SK-N-SH (cell line): ENCODE measurements around the gene COL25A1. TPM values are rescaled to one million over a fixed set of nuclear protein-coding genes. Genes with fewer than 3 reads are reported as not detected.

ENCODE experiments used
- CTCF ChIA-PET: fragments of 300-600, 350-600 bp; formaldehyde crosslinking; extraction: SDS; loops from one replicate; lab custom pipeline; 2021; lab: Yijun Ruan, JAX
- POLR2A ChIA-PET: fragments of 350-600 bp; sonication (Branson Sonifier 250); formaldehyde crosslinking; extraction: SDS; loops from one replicate; lab custom pipeline; 2020; ENCODE audit warnings: antibody characterized with exemption, inconsistent platforms; lab: Yijun Ruan, JAX
- DNase-seq: peaks from one replicate; pipeline ENCODE4 v3.0.0; 2012
- H2AFZ ChIP-seq: fragments of 200-600 bp; sonication (generic); 2 replicates; pipeline ENCODE4 v1.8.1; 2016; ENCODE audit warnings: antibody characterized with exemption, mild to moderate bottlenecking, low read depth
- H3F3A ChIP-seq: fragments of 200-600 bp; sonication (generic); replicated peaks from 2 replicates; pipeline ENCODE3; 2016; ENCODE audit warnings: antibody characterized with exemption, mild to moderate bottlenecking; ENCODE audit not compliant: insufficient read depth
- H3K27ac ChIP-seq, 2 experiments: fragments of 200-500 bp in 1 of 2; fragments of 200-600 bp in 1 of 2; sonication (Bioruptor generic) in 1 of 2; sonication (generic), shearing (Covaris generic) in 1 of 2; 2 replicates each; pipeline versions ENCODE4 v1.5.1 to v1.6.1; 2014 to 2016; ENCODE audit warnings: low read depth in 2 of 2, inconsistent platforms in 1 of 2, low read length in 1 of 2, mild to moderate bottlenecking in 1 of 2, mixed read lengths in 1 of 2
- H3K27me3 ChIP-seq: fragments of 200-600 bp; sonication (generic), shearing (Covaris generic); 2 replicates; pipeline ENCODE4 v1.6.1; 2016; ENCODE audit warnings: mixed run types; ENCODE audit not compliant: insufficient read depth
- H3K36me3 ChIP-seq, 2 experiments: fragments of 200-500 bp in 1 of 2; fragments of 200-600 bp in 1 of 2; sonication (Bioruptor generic) in 1 of 2; sonication (generic) in 1 of 2; replicated peaks in 1 of 2; 2 replicates each; pipeline versions ENCODE3 to v1.5.1; 2014 to 2016; ENCODE audit warnings: low read length in 1 of 2, mild to moderate bottlenecking in 1 of 2; ENCODE audit not compliant: insufficient read depth in 2 of 2, control insufficient read depth in 1 of 2
- H3K4me1 ChIP-seq, 2 experiments: fragments of 200-500 bp in 1 of 2; fragments of 200-600 bp in 1 of 2; sonication (Bioruptor generic) in 1 of 2; sonication (generic), shearing (Covaris generic) in 1 of 2; 2 replicates each; pipeline versions ENCODE4 v1.5.1 to v1.6.1; 2014 to 2016; ENCODE audit warnings: low read depth in 1 of 2, low read length in 1 of 2, mixed run types in 1 of 2; ENCODE audit not compliant: insufficient read depth in 2 of 2, control insufficient read depth in 1 of 2
- H3K4me2 ChIP-seq: fragments of 200-600 bp; sonication (generic), shearing (Covaris generic); 2 replicates; pipeline ENCODE4 v1.6.1; 2017; ENCODE audit warnings: mixed run types
- H3K4me3 ChIP-seq, 2 experiments: fragments of 200-500 bp in 1 of 2; fragments of 200-600 bp in 1 of 2; sonication (Bioruptor generic) in 1 of 2; sonication (generic), shearing (Covaris generic) in 1 of 2; 2 replicates each; pipeline versions ENCODE4 v1.5.1 to v1.8.1; 2014 to 2016; ENCODE audit warnings: low read depth in 2 of 2, inconsistent platforms in 1 of 2, low read length in 1 of 2, mild to moderate bottlenecking in 1 of 2, mixed read lengths in 1 of 2, moderate library complexity in 1 of 2
- H3K79me2 ChIP-seq: fragments of 200-600 bp; sonication (generic); 2 replicates; pipeline ENCODE4 v1.8.1; 2017; ENCODE audit warnings: mild to moderate bottlenecking; ENCODE audit not compliant: insufficient read depth
- H3K9ac ChIP-seq: fragments of 200-600 bp; sonication (generic); 2 replicates; pipeline ENCODE4 v1.6.1; 2017; ENCODE audit warnings: mixed run types
- H3K9me2 ChIP-seq: fragments of 200-600 bp; sonication (generic); 2 replicates; pipeline ENCODE4 v1.6.1; 2017; ENCODE audit warnings: mixed run types
- H3K9me3 ChIP-seq: fragments of 200-600 bp; sonication (generic); 2 replicates; pipeline ENCODE4 v1.6.1; 2017; ENCODE audit warnings: mixed run types, mild to moderate bottlenecking, moderate library complexity
- H4K20me1 ChIP-seq: fragments of 200-600 bp; sonication (generic); 2 replicates; pipeline ENCODE4 v1.6.1; 2017; ENCODE audit warnings: mild to moderate bottlenecking, mixed run types; ENCODE audit not compliant: insufficient read depth
- CHD2 ChIP-seq: fragments of 150-350 bp; IDR thresholded peaks from 2 replicates; pipeline ENCODE4 v1.6.1; 2018; ENCODE audit warnings: low read length; ENCODE audit not compliant: partially characterized antibody
- CTCF ChIP-seq: fragments of 200-600 bp; sonication (generic); IDR thresholded peaks from 2 replicates; pipeline ENCODE4 v1.6.1; 2017; ENCODE audit warnings: antibody characterized with exemption, mild to moderate bottlenecking, moderate library complexity
- EZH2phosphoT487 ChIP-seq: fragments of 200-600 bp; sonication (generic); IDR thresholded peaks from 2 replicates; pipeline ENCODE4 v1.6.1; 2017; ENCODE audit warnings: low read depth, mixed run types, mild to moderate bottlenecking, antibody characterized with exemption, moderate library complexity, borderline replicate concordance
- IRF3 ChIP-seq: fragments of 150-350 bp; IDR thresholded peaks from 2 replicates; pipeline ENCODE4 v1.6.1; 2016; ENCODE audit warnings: mild to moderate bottlenecking, low read depth, low read length
- MEF2A ChIP-seq: IDR thresholded peaks from 2 replicates; pipeline ENCODE4 v1.4.0; 2012; ENCODE audit warnings: low read depth, borderline replicate concordance
- MXI1 ChIP-seq: IDR thresholded peaks from 2 replicates; pipeline ENCODE4 v1.6.1; 2012; ENCODE audit warnings: mild to moderate bottlenecking, low read depth, low read length, improper control_type of control experiment
- NFIC ChIP-seq: IDR thresholded peaks from 2 replicates; pipeline ENCODE4 v1.4.0; 2012; ENCODE audit warnings: borderline replicate concordance
- RCOR1 ChIP-seq: fragments of 150-350 bp; IDR thresholded peaks from 2 replicates; pipeline ENCODE4 v1.6.1; 2017; ENCODE audit warnings: antibody characterized with exemption, low read length
- RFX5 ChIP-seq: IDR thresholded peaks from 2 replicates; pipeline ENCODE4 v1.6.1; 2012; ENCODE audit warnings: mild to moderate bottlenecking, improper control_type of control experiment, low read length
- SIN3A ChIP-seq: IDR thresholded peaks from 2 replicates; pipeline ENCODE4 v1.6.1; 2012; ENCODE audit warnings: low read depth, mild to moderate bottlenecking, low read length, moderate library complexity, borderline replicate concordance
- SMC3 ChIP-seq: IDR thresholded peaks from 2 replicates; pipeline ENCODE4 v1.6.1; 2012; ENCODE audit warnings: low read depth, low read length, improper control_type of control experiment
- TCF12 ChIP-seq: IDR thresholded peaks from 2 replicates; pipeline ENCODE4 v1.4.0; 2012
- USF1 ChIP-seq: IDR thresholded peaks from 2 replicates; pipeline ENCODE4 v1.4.0; 2012; ENCODE audit warnings: low read depth, borderline replicate concordance
- USF2 ChIP-seq: fragments of 150-350 bp; IDR thresholded peaks from 2 replicates; pipeline ENCODE4 v1.6.1; 2017; ENCODE audit warnings: antibody characterized with exemption, low read length, low read depth, borderline replicate concordance
- WGBS: methylation state at CpG from one replicate; pipeline ENCODE4 v1.1.6; 2017; ENCODE audit warnings: low lambda C conversion rate; 5-methylcytosine and 5-hydroxymethylcytosine counted together
- polyA plus RNA-seq, 3 experiments: library from polyadenylated mRNA; depleted of rRNA; stranded (reverse); fragments of >200 nt; gene quantifications; 2 replicates each; pipeline ENCODE4 v1.2.3, GENCODE V29; 2012

COL25A1 gene
- polyA plus RNA-seq, 1 of the 3 experiments (the other 2 are of a cell fraction): not detected

GRCh38 chr4:109114501-109114900, 188.0 kb downstream of the COL25A1 start:
- TF ChIP-seq SMC3: no peak
- no peak for TF ChIP-seq NFIC
- POLR2A ChIA-PET: no interaction called here

DNA sequence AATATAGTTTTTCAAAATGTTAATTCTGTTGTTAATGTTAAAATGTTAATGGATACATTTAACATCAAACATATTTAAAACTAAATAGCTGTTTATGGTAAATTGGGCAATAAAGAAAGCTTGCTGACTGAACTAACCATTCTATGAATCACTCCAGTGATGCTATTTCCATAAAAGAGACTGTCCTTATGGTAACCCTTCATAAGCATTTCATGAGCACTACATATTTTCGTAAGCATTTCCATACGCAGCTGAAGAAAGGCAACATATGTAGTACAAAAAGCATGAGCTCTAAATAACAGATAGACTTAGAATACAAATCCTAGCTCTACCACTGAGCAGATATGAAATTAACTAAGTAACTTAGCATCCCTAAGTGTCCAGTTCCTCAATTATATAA, 188.9 kb downstream of the COL25A1 start:
- Histone ChIP-seq H3K9me3 (no peaks in the 10 kb centered on the region), H3K4me3 (no peak overlapping the region), H3K27ac (no peak overlapping the region), H3F3A (no peaks in the 10 kb centered on the region), H3K9ac (no peak overlapping the region), H3K79me2 (no peaks in the 10 kb centered on the region), H3K27me3 (no peaks in the 10 kb centered on the region), H3K4me2 (no peak overlapping the region), H3K4me1 (no peaks in the 10 kb centered on the region), H3K36me3 (no peaks in the 10 kb centered on the region), H2AFZ (no peak overlapping the region), H3K9me2 (no peaks in the 10 kb centered on the region), H4K20me1 (no peaks in the 10 kb centered on the region)
- 51% methylated on average over 2 of the region's 2 CpGs for WGBS
- TF ChIP-seq EZH2phosphoT487: no peak
- TF ChIP-seq RFX5: no peak
- TF ChIP-seq IRF3: no peak
- TF ChIP-seq MXI1: no peak
- TF ChIP-seq TCF12: no peak
- POLR2A ChIA-PET: no interaction called here
- DNase-seq: no peak
- CTCF ChIA-PET: no interaction called here

More at GRCh38 chr4:109114501-109114900, 188.0 kb downstream of the COL25A1 start:
- H3K4me1 ChIP-seq: no peaks in the 10 kb centered on the region
- no peaks in the 10 kb centered on the region for H3K9me2 ChIP-seq
- WGBS: 3% methylated on average over 3 of the region's 3 CpGs
- no peak overlapping the region for H3K9ac ChIP-seq
- H3K36me3 ChIP-seq: no peaks in the 10 kb centered on the region
- no peak overlapping the region for H3K4me3 ChIP-seq
- DNase-seq: no peak
- H3K79me2 ChIP-seq: no peaks in the 10 kb centered on the region
- no peak overlapping the region for H3K4me2 ChIP-seq
- no peaks in the 10 kb centered on the region for H3K9me3 ChIP-seq
- H3K27ac ChIP-seq: no peak overlapping the region
- H2AFZ ChIP-seq: no peak overlapping the region
- H4K20me1 ChIP-seq: no peaks in the 10 kb centered on the region
- no peaks in the 10 kb centered on the region for H3F3A ChIP-seq
- no peaks in the 10 kb centered on the region for H3K27me3 ChIP-seq
- CTCF ChIA-PET: no interaction called here

- POLR2A ChIA-PET: no interaction called here
- Histone ChIP-seq H3K36me3 (no peaks in the 10 kb centered on the region), H3K79me2 (no peaks in the 10 kb centered on the region), H3K4me1 (no peaks in the 10 kb centered on the region), H3F3A (no peaks in the 10 kb centered on the region), H3K4me3 (no peak overlapping the region), H2AFZ (no peak overlapping the region), H3K27ac (no peak overlapping the region), H3K9ac (no peak overlapping the region), H3K9me2 (no peaks in the 10 kb centered on the region), H3K27me3 (no peaks in the 10 kb centered on the region), H3K4me2 (no peak overlapping the region), H3K9me3 (no peaks in the 10 kb centered on the region), H4K20me1 (no peaks in the 10 kb centered on the region)
- no peak for DNase-seq
- 2% methylated on average over 3 of the region's 3 CpGs for WGBS
- TF ChIP-seq NFIC (no peak), RCOR1 (no peak), SIN3A (no peak), EZH2phosphoT487 (no peak), USF2 (no peak), CHD2 (no peak), MEF2A (no peak), CTCF (no peak), USF1 (no peak)
- CTCF ChIA-PET: no interaction called here
Measured at GRCh38 chr4:109111031-109111430, 191.4 kb downstream of the COL25A1 start.
